HG02870 (cell line): ENCODE results near the gene OR2V1.
"Not testable (repeated sequence)": the region's sequence is repeated elsewhere in the genome, so short reads cannot be mapped to it uniquely, and the experiment has no call there.

Source experiments
- ATAC-seq: cut with Tn5 transposase; IDR thresholded peaks from one replicate; pipeline ENCODE4 v1.9.1; 2021; ENCODE audit warnings: mild to moderate bottlenecking, moderate library complexity; ENCODE audit not compliant: unreplicated experiment

Gene OR2V1

DNA sequence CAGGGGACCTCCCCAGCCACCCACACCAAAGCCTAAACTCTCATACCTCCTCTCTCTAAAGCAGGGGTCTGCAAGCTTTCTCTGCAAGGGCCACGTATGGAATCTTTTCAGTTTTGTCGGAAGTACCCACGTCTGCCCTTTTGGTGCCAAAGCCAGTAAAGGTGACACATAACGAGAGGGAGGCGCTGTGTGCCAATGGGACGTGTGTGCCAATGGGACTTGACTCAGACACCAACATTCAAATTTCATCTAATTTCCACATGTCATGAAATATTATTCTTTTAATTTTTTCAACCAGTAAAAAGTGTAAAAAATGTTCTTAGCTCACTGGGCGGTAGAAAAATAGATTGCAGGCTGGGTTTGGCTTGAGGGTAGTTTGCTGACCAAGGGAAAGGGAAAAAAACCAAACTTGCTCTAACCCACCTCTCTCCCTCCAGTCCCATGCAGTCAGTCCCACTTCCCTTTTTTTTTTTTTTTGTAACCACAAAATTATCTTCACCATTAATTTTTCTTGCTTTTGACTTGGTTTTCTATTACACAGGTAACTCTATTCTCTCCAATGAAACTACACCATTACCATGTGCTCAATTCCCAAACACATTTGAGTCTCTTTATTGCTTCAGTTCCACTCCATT lies 25.5 kb downstream of the OR2V1 start:
- ATAC-seq, result no peak

DNA sequence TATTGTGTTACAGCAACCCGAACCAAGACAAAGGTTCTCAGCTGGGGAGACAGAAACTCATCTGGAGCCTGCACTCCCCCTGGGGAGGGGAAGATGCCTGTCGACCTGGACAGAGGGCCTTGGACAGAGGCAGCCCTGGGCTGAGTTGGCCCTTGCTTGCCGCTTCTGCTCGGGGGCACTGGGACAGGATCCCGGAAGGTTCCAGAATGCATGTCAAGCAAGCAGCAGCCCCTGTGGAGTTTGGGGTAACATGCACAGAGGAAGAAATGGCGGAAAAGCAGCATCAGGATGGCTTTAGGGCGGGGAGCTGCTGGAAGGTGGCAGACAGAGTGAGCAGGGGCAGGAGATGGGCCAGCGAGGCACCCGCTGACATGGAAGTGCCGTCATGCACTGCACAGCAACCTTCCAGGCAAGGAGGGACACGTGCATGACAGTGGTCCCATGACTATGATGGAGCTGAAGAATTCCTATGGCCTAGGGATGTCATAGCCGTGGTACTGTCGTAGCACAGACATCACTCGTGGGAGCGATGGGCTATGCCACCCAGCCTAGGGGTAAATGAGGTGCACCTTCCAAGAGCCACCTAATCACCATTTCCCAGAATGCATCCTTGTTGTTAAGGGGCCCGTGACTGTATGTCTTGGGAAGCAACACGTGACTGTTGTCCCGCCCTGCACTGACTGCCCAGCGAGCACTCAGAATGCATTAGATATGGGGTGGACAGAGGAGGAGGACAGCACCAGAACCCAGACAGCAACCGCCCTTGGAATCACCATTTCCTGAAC lies 26.2 kb downstream of the OR2V1 start:
- not testable (repeated sequence) for ATAC-seq

DNA sequence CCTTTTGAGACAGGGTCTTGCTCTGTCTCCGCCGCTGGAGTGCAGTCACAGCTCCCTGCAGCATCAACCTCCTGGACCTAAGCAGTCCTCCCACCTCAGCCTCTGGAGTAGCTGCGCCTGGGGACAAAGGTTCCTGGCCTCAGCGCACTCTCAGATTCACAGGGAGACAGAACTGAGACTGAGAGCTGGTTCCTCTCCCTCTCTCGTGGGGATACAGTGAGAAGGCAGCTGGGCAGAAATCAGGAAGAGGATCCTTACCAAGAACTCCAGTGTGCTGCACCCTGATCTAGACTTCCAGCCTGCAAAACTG lies 26.8 kb downstream of the OR2V1 start:
- not testable (repeated sequence) for ATAC-seq

DNA sequence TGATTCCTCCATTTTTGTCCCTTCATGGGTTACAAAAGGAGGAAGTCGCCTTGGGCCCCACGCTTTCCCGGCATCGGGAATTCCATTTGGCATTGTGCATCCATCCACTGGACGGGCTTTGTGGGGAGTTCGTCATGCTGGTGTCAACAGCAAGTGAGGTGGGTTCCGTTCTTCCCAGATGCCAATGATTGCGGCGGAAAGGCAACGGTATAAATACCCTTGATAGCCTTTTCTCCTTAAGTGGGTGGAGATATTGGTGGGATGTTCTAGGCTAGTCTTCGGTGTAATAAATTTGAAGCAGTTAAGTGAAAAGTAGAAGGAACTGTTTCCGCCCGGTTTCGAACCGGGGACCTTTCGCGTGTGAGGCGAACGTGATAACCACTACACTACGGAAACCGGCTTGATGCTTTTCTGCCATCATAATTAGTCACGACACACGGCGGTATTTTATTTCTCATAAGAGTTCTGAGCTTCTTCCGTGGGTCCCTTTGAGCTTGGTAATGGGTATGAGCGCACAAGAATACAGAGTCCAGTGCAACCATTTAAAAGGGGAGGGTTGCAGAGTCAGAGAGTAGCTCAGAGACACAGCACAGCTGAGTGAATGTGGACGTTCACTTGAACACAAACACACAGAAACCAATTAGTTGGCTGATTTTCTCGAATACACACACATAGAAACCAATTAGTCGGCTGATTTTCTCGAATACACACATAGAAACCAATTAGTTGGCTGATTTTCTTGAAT lies 28.9 kb downstream of the OR2V1 start:
- not testable (repeated sequence) for ATAC-seq

DNA sequence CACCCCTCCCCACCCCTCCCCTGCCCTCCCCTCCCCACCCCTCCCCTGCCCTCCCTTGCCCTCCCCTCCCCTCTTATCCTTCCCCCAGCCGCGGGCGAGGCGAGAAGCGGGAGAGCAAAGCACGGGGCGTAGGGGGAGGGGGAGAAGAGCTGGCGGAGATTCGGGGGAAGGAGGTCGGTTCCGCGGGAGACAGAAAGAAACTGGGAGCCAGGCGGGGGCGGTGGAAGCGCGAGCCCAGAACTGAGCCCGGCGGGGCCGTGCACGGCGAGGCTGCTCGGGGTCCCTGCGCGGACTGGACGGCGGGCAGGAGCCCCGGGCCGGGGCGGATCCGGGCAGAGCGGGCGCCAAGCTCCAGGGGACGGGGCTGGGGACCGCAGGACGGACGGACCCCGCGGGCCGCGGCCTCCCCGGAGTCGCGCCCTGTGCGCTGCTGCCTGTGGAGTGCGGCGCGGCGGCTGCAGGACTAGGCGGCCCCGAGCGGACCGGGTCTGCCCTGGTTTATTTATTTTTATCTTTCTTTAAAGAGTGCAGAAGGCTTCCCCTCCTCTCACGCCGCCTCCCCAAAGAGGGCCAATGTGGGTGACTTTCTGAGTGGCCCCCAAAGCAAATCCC lies 29.8 kb downstream of the OR2V1 start:
- ATAC-seq, result not testable (repeated sequence)

DNA sequence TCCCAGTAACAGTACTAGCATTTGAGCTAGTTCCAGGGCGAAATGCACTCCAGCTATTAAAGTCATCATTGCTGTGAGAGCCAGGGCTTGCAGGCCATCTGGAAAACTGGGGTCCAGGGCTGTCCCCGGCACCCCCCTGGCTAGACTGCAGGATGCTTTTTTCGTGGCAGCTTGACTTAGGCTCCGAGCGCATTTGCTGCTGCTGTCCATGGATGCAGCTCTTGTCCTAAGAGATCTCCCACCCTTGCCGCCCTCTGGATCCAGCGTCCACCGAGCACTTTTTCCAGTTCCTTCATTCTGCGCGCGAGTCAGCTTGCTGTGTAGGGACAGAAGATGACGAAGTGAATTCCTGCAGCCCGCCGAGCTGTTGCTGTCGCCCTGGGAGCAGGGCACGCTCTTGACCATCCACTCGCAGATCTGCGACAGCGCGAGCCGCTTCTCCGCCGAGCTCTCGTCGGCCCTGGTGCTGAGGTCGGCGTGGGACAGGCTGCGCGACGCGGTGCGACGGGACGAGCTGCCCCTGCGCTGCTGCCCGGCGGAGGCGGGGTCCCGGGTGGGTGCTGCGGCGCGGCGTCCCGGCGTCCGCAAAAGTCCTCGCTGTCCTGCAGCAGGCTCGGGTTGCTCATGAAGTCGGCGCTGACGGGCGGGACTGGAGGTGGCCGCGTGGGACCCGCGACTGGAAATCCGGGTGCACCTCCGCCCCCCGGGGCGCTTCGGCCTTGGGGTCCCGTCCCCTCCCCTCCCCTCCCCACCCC lies 30.7 kb downstream of the OR2V1 start:
- no peak for ATAC-seq

DNA sequence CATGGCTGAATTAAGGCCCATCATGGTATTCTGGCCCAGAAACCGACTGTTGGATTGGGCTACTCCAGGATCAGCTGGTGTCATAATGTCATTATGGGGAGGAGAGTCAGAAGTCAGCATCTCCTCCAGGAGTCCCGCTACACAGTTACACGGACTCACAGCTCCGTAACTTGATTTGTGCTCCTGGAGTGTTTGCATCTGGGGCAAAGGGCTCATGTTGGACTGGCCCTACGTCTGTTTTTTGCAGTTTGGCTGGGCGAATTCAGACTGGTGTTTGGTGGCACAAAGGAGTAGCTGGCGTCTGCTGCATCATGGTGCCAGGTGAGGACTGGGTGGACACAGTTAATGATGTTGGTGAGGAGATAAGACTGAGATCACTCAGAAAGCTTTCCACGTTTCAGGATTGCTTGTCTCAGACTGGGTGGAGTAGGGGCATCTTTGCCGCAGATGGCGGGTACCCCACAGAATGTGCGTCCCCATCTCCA lies 31.3 kb downstream of the OR2V1 start:
- no peak for ATAC-seq

DNA sequence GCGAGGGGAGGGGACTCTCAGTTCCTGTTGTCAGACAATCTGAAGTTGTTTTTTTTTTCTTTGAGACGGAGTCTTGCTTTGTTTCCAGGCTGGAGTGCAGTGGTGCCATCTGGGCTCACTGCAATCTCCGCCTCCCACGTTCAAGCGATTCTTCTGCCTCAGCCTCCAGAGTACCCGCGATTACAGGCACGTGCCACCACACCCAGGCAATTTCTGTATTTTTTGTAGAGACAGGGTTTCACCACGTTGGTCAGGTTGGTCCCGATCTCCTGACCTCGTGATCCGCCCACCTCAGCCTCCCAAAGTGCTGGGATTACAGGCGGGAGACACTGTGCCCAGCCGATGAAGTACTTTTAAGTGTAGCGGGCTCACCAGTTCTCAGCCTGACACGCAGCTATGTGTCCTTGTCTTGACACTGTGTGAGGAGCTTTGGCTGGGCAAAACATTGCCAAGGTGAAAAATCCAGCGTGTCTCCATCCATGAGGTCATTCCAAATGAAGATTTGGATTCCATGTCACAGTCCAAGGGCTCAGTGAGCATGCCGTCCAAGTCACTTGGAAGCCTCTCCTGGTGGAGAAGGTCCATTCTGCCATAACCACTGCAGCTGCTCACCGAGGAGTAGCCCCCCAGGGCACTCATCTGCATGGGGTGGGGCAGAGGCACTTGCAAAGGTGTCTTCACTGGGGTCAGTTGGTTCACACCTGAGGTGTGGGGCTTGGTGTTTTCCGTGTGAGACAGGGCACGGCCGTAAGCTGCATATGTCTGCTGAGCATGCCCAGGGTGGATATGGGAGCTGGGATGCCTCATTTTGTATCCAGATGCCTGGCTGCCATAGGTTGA lies 32.0 kb downstream of the OR2V1 start:
- no peak for ATAC-seq

DNA sequence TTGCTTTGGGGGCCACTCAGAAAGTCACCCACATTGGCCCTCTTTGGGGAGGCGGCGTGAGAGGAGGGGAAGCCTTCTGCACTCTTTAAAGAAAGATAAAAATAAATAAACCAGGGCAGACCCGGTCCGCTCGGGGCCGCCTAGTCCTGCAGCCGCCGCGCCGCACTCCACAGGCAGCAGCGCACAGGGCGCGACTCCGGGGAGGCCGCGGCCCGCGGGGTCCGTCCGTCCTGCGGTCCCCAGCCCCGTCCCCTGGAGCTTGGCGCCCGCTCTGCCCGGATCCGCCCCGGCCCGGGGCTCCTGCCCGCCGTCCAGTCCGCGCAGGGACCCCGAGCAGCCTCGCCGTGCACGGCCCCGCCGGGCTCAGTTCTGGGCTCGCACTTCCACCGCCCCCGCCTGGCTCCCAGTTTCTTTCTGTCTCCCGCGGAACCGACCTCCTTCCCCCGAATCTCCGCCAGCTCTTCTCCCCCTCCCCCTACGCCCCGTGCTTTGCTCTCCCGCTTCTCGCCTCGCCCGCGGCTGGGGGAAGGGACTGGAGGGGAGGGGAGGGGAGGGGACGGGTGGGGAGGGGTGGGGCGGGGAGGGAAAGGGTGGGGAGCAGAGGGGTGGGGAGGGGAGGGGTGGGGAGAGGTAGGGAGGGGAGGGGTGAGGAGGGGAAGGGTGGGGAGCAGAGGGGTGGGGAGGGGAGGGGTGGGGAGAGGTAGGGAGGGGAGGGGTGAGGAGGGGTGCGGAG lies 33.0 kb downstream of the OR2V1 start:
- not testable (repeated sequence) for ATAC-seq

DNA sequence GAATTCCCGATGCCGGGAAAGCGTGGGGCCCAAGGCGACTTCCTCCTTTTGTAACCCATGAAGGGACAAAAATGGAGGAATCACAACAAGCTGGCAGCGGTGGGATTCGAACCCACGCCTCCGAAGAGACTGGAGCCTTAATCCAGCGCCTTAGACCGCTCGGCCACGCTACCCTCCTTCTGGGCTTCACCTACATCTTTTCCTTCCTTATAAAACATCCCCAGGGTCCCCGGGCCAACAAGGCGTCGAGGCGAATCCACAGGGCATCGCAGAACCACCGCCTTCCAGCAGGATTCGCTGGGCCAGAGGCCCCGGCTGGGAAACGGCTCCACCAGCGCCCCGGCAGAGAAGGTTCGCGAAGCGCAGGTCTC lies 33.6 kb downstream of the OR2V1 start:
- not testable (repeated sequence) for ATAC-seq

DNA sequence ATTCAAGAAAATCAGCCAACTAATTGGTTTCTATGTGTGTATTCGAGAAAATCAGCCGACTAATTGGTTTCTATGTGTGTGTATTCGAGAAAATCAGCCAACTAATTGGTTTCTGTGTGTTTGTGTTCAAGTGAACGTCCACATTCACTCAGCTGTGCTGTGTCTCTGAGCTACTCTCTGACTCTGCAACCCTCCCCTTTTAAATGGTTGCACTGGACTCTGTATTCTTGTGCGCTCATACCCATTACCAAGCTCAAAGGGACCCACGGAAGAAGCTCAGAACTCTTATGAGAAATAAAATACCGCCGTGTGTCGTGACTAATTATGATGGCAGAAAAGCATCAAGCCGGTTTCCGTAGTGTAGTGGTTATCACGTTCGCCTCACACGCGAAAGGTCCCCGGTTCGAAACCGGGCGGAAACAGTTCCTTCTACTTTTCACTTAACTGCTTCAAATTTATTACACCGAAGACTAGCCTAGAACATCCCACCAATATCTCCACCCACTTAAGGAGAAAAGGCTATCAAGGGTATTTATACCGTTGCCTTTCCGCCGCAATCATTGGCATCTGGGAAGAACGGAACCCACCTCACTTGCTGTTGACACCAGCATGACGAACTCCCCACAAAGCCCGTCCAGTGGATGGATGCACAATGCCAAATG lies 34.1 kb downstream of the OR2V1 start:
- ATAC-seq, result peak; percentile 40

DNA sequence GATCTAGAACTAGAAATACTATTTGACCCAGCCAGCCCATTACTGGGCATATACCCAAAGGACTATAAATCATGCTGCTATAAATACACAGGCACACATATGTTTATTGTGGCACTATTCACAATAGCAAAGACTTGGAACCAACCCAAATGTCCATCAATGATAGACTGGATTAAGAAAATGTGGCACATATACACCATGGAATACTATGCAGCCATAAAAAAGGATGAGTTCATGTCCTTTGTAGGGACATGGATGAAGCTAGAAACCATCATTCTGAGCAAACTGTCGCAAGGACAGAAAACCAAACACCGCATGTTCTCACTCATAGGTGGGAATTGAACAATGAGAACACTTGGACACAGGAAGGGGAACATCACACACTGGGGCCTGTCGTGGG lies 35.8 kb downstream of the OR2V1 start:
- not testable (repeated sequence) for ATAC-seq

DNA sequence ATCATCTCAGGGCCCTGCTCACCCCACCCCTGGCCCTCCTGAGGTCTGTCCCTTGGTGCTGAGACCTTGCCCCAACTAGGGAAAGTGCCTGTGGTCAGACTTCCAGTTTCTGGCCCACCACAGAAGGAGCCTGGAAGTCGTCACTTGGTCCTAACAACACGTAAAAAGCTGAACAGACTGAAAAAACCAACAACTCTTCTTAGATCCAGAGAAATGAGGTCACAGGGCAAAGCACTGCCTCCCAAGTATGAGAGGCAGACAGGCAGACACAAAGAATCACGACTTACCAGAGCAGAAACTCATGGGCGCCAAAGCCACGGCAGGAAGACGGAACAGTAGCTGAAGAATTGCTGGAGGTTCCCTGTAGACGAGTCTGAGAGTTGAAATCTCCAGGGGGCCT lies 38.5 kb downstream of the OR2V1 start:
- no peak for ATAC-seq

DNA sequence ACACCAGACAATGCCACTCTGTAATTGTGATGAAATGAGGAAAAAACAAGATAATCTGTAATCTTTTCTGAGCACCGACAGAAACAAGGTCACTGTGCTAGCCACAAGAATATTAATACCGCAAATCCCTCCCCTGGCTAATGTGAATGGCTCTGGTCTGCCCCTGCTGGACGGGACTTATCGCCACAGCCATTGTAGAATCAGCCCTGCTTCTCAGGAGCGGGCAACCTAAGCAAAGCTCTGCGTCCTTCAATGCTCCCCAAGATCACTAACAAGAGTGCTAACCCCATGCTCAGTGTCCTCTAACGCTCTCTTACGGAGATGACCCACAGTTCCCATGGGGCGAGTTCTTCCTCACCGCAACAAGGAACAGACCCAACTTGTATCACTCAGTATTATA lies 42.7 kb downstream of the OR2V1 start:
- ATAC-seq, result no peak

DNA sequence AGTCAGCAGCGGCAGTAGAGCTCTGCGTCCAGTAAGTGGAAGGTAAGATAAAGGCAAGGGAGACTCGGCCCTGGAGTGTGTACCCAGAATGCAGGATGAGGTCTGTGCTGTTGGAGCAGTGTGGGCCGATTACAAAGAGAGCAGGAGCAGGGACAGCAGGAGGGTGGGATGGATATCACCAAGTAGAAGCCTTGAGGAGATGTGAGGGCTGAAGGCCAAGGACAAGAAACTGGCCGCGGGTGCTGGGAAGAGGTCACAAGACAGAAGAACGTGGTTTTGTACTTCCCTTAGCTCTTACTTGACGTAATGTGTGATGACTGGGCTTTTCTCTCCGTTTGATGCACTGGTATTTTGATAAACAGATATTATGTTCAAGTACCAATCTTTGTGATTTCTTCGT lies 43.7 kb downstream of the OR2V1 start:
- ATAC-seq, result no peak

DNA sequence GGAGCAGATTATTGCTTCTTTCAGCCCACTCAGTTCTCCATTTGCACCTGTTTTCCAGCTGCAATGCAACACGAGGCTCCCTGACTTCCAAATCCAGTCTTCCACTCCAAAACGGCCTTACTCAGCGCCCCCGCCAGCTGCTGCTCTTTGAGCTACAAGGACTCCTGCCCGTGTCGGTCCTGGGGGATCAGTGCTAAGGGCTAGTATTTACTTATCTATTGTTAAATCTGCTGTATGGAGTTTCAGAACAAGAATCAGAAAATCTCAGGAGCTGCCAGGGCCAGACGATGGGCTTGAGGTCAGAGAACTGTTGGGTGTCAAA lies 44.1 kb downstream of the OR2V1 start:
- ATAC-seq, result no peak

DNA sequence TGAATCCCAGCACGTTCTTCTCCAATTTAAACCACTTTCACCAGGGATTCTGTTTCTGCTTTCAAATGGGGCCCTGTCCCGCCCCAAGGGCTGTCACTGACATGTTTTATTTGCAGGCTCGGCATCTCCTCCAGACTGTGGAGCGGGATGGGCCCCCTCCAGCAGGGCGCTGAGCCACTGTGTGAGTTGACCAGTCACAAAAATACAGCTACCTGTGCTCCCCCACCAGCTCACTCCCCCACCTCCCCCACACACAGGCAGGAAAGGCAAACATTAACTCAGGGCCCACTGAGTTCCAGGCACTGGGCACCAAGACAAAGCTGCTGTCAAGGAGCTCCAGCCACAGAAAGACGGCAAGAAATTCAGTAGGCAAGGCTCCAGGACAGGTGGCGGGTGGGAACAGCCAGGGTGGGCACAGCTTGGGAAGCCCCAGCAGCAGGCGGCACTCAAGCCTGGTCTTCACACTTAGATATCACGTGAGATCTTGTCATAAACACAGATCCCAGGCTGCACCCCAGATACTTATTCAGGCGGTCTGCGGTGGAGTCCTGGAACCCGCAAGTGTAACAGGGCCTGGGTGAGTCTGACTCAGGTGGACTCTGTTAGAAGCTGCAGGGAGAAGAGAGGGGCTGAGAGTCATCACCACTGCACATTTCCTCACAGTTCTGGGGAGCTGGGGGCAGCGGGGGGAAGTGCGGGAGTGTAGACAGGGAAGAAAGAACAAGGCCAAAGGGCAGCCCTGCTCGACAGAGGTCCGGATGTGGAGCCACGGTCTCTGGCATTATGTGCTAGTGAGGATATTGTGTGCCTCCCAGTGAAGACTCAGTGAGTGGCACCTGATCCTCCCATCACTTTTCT lies 44.7 kb downstream of the OR2V1 start:
- no peak for ATAC-seq

DNA sequence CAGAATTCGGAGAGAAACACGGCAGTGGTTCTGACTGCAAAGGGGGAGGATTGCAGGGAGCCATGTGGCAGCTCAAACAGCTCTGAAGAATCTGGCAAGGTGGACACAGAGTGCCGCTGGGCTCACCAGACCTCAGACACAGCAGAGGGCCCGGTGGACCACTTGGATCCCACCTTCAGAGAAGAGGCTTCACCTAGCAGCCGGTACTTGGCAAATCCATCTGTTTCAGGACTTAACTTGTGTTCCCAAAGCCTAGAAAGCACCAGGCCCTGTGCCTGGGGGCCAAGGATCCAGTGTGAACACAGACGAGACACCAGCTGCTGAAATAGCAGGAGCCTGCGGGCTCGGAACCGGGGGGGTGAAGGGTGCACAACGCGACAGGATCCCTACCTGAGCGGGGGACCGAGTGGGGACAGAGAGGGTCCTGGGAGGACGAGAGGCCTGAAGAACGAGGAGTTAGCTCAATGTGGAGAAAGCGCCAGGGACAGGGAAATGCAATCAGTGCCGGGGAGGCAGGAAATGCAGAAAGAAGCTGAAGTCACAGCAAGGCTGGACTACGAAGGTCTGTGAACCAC lies 46.3 kb downstream of the OR2V1 start:
- no peak for ATAC-seq
